GM21390 (cell line): ENCODE measurements around the gene SDK1.

Source experiments
- ATAC-seq: cut with Tn5 transposase; IDR thresholded peaks from one replicate; pipeline ENCODE4 v1.9.1; 2021; ENCODE audit not compliant: unreplicated experiment

SDK1 gene

GRCh38 chr7:3518546-3518945, 217.5 kb downstream of the SDK1 start:
- ATAC-seq = no peak

- ATAC-seq = no peak
Observed at GRCh38 chr7:3520206-3520605, 219.2 kb downstream of the SDK1 start.

- ATAC-seq = no peak
Observed at GRCh38 chr7:3527496-3528124, 226.6 kb downstream of the SDK1 start.

- no peak for ATAC-seq
Observed at GRCh38 chr7:3533040-3533439, 232.0 kb downstream of the SDK1 start.

GRCh38 chr7:3537210-3537875, 236.3 kb downstream of the SDK1 start:
- ATAC-seq = no peak

GRCh38 chr7:3538041-3538440, 237.0 kb downstream of the SDK1 start:
- no peak for ATAC-seq

- ATAC-seq = no peak
Observed at GRCh38 chr7:3540456-3541220, 239.6 kb downstream of the SDK1 start.

- ATAC-seq = no peak
Observed at GRCh38 chr7:3544202-3544601, 243.2 kb downstream of the SDK1 start.

- no peak for ATAC-seq
Observed at GRCh38 chr7:3548815-3549214, 247.8 kb downstream of the SDK1 start.

GRCh38 chr7:3549601-3550000, 248.5 kb downstream of the SDK1 start:
- ATAC-seq = no peak

- ATAC-seq = no peak
Observed at GRCh38 chr7:3551536-3551935, 250.5 kb downstream of the SDK1 start.

GRCh38 chr7:3552499-3552898, 251.4 kb downstream of the SDK1 start:
- no peak for ATAC-seq

- ATAC-seq = no peak
Observed at GRCh38 chr7:3558400-3558799, 257.3 kb downstream of the SDK1 start.

GRCh38 chr7:3559278-3559677, 258.2 kb downstream of the SDK1 start:
- no peak for ATAC-seq

- ATAC-seq = no peak
Observed at GRCh38 chr7:3560495-3560894, 259.4 kb downstream of the SDK1 start.

GRCh38 chr7:3561932-3562331, 260.9 kb downstream of the SDK1 start:
- ATAC-seq = no peak

GRCh38 chr7:3564231-3564630, 263.2 kb downstream of the SDK1 start:
- ATAC-seq = no peak

- ATAC-seq = no peak
Observed at GRCh38 chr7:3568516-3568915, 267.5 kb downstream of the SDK1 start.

GRCh38 chr7:3569643-3570042, 268.6 kb downstream of the SDK1 start:
- no peak for ATAC-seq

- ATAC-seq = no peak
Observed at GRCh38 chr7:3573151-3573550, 272.1 kb downstream of the SDK1 start.

GRCh38 chr7:3574386-3574785, 273.3 kb downstream of the SDK1 start:
- no peak for ATAC-seq
